ENCODE measurements around the gene WDR33.

The WDR33 gene

GRCh38 chr2:127701651-127702394 is 109.1 kb downstream of the WDR33 start:
- peak; percentile 79 for DNase-seq (ENCODE audit: low read depth)
- H3K4me3 ChIP-seq (ENCODE audit: low read length): peak overlapping the region; percentile 69
- peak; percentile 12 for TF ChIP-seq CTCF (IDR thresholded peaks at IDR 0.05; ENCODE audit: insufficient read depth, low read depth, low read length, missing control alignments)

- no peak for TF ChIP-seq CTCF (IDR thresholded peaks at IDR 0.05; ENCODE audit: insufficient read depth, low read depth, low read length, missing control alignments)
- peak within 1 kb of the TSS; percentile 69 for H3K4me3 ChIP-seq (ENCODE audit: low read length)
- peak; percentile 92 for DNase-seq (ENCODE audit: low read depth)
Measured at GRCh38 chr2:127701193-127701650, 109.7 kb downstream of the WDR33 start, which contains the start of gene SFT2D3. SFT2D3 (plus strand) TSS chr2:127701497; CDS start chr2:127701529, 32 bp downstream.

- DNase-seq (ENCODE audit: low read depth): peak; percentile 55
- peak; percentile 16 for TF ChIP-seq CTCF (IDR thresholded peaks at IDR 0.05; ENCODE audit: insufficient read depth, low read depth, low read length, missing control alignments)
- H3K4me3 ChIP-seq (ENCODE audit: low read length): peak overlapping the region; percentile 69
Measured at GRCh38 chr2:127700527-127701192, 110.3 kb downstream of the WDR33 start.

- no peak for DNase-seq (ENCODE audit: low read depth)
- H3K4me3 ChIP-seq (ENCODE audit: low read length): no peak overlapping the region
- TF ChIP-seq CTCF (IDR thresholded peaks at IDR 0.05; ENCODE audit: insufficient read depth, low read depth, low read length, missing control alignments): no peak
Measured at GRCh38 chr2:127698553-127699355, 112.2 kb downstream of the WDR33 start.

- DNase-seq (ENCODE audit: low read depth): no peak
- no peak overlapping the region for H3K4me3 ChIP-seq (ENCODE audit: low read length)
- TF ChIP-seq CTCF (IDR thresholded peaks at IDR 0.05; ENCODE audit: insufficient read depth, low read depth, low read length, missing control alignments): no peak
Measured at GRCh38 chr2:127697482-127698180, 113.3 kb downstream of the WDR33 start.

All from epithelial cell of esophagus (primary cell).